DLD1 (cell line): ENCODE measurements around the gene ZRANB3.
"Not testable (repeated sequence)": the region's sequence is repeated elsewhere in the genome, so short reads cannot be mapped to it uniquely, and the experiment has no call there.

Experiments used
- in situ Hi-C: cut with HindIII; loops from 2 replicates; pipeline ENCODE4 v1.10.0; 2017; ENCODE audit warnings: low sequenced_read_pairs

Gene ZRANB3

DNA sequence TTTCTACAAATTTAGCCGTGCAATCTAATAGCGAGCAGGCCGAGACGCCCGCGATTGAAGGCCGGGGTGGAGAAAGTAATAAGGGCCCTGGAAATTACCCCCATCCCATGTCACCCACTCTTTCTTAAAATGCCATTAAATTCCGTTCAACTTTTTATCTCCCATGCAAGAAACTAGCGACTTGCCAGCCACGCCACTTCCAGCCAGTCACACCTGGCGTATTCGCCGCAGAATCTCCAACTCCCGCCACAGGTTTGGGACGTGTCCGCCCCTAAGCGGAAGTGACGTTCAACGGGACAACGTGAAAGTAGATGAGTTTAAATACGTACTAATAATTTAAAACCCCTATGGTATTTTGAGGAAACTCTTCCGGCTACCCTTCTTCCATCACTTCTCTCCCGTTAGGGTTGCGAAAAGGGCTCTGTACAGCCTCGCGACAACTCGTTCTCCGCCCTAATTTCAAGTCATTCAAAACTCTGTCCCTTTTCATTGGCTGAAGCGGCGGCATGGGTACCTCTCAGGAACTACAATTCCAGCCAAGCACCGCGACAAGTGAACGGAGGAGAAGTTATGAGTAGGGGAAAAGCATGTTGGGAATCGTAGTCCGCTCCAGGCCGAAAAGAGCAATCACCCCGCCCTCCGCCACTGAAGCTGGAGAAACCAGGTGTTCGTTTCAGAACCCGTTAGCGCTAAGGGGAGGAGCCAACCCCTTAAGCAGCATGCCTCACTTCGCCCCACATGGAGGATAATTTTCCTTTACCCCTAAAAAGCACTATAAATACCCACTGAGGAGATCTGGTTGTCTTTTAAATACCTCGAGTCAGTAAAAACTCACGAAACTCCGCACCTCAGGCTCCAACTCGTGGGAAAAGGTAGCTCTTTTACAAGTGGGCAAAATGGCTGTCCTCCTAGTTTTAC is at the start of gene ZRANB3:
Gene ZRANB3, minus strand, starts transcription at position 906 of the 918 bp plus-strand sequence.
- in situ Hi-C loops: no loop called here

DNA sequence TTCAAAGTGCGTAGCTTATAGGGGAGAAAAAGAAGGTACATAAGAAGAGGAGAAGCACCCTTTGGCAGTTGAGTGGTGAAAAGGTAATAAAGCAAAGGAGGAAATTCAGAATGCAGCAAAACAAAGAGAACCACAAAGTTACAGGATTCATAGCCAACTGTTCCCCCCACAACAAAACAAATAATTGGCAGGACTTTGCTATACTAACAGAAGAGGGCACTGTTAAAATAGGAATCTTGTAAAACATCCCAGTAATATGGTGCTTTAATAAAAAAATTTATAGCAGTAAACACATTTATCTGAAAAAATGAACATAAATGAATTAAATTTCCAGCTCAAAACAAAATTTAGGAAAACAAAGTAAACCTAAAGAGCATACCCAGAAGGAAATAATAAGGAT is 42.6 kb upstream of the ZRANB3 start:
- in situ Hi-C loops: no loop called here

DNA sequence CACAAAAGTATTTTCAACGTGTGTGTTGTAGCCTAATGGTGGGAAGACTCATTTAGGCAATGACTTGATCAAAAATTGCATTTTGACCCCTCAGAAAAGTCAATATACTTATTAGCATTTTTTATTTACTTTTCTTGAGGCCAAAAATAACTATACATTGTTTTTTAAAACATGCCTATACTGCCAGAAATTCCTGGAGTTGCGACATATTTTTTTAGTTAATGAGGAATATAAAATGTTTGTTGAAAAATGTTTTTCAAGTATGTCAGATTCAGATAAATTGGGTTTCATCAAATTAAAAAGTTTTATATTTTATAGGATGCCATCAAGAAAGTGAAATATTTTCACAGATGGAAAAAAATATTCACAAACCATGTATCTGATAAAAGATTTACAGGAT is 39.9 kb upstream of the ZRANB3 start:
- in situ Hi-C loops: no loop called here

DNA sequence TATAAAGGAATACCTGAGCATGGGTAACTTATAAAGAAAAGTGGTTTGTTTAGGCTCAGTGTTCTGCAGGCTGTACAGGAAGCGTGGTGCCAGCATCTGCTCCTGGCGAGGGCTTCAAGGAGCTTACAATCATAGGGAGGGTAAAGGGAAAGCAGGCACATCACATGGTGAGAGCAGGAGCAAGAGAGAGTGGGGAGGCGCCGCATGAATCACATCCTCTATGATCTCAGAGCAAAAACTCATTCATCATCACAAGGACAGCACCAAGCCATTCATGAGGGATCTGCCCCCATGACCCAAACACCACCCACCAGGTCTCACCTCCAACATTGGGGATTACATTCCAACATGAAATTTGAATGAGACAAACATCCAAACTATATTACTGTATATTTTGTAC is 32.8 kb upstream of the ZRANB3 start:
- in situ Hi-C loops: no loop called here

DNA sequence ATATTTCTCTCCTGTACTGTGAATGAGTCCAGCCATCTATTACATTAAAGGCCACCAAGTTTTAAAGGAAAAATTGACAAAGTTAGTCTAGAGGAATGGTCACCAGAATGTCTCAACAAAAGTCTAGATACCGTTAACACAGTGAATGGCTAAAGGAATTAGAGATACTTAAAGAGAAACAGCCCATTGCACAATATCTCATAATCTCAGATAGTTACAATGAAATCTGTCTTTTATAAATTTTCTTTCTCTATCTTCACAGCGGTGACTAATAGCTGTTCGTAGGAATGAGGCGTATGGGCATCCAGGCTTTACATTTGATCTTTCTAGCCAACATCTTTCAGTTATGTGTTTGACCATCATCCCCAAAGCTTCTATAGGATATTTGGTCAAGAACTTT is 30.9 kb upstream of the ZRANB3 start:
- in situ Hi-C loops: no loop called here

DNA sequence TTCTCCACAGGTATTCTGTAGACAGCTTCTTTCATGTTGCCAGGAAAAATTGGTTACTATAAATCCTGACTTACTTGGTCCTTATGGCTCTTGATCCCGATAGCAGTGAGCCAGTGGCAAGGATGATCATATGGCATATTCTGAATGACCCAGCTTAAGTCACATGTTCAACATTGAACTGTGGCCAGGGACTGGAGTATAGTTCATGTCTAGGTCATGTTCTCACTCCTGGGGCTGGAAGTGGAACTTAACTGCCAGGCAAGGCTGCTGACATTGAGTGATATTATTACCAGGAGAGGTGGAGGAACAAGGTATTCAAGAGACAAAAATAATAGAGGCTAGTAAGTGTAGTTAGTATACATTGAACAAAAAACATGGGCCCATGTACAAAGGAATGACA is 26.5 kb upstream of the ZRANB3 start:
- in situ Hi-C loops: no loop called here

DNA sequence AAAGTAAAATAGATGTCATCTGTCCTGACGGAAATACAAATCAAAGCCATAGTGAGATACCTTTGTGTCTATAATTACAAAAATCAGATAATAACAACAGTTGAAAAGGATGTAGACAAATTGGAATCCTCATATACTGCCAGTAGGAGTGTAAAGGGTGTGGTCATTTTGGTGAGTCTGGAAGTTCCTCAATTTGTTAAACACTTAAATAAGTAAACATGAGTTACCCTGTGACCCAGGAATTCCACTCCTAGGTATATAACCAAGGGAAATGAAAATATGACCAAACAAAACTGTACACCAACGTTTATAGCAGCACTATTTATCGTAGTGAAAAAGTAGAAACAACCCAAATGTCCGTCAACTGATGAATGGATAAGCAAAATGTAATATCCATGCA is 24.3 kb upstream of the ZRANB3 start:
- in situ Hi-C loops: no loop called here

DNA sequence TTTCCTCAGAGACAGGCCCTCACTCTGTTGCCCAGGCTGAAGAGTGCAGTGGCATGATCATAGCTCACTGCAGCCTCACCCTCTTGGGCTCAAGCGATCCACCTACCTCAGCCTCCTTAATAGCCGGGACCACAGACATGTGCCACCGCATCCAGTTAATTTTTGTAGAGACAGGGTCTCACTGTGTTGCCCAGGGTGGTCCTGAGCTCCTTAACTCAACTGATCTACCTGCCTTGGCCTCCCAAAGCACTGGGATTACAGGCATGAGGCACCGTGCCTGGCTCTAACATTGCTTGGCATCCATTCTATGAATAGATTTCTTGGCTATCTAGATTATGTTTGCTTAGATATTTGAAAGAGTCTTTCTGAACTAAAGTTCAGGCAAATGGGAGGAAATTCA is 21.9 kb upstream of the ZRANB3 start:
- in situ Hi-C loops: no loop called here

DNA sequence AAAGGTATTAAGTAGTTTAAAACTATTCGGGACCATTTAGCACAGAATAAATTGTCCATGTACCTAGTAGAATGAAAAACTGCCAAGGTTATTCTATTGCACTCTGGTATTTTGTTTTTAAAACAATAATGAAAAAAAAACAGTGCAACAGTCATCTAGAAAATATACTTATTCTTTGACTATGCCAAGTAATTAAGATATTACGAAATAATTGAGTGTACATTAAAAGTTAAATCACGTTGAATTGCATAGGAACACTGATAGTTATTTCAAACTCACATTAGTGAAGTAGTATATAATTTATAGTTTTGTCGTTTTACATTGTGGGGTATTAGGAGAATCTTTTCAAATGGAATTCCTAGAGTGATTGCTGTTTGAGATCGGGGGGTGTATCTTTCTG is 20.3 kb upstream of the ZRANB3 start:
- in situ Hi-C loops: no loop called here

DNA sequence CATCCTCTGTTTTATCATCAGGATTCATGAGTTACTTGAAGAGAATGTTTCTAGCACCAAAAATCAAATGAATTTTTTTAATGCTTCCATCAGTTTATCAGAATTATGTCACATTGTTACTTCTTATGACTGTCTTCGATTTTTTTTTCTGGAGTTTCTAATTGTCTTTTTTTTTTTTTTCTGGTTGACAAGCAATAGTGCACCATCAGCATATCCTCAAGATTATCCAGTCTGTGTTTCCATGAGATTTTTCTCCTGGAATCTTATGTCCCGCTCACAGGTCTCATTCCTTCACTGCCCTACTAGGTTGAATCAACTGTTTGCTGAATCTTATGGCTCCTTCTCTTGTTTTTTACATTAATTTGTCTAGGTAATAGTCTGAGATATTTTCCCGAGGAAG is 16.3 kb upstream of the ZRANB3 start:
- in situ Hi-C loops: no loop called here

DNA sequence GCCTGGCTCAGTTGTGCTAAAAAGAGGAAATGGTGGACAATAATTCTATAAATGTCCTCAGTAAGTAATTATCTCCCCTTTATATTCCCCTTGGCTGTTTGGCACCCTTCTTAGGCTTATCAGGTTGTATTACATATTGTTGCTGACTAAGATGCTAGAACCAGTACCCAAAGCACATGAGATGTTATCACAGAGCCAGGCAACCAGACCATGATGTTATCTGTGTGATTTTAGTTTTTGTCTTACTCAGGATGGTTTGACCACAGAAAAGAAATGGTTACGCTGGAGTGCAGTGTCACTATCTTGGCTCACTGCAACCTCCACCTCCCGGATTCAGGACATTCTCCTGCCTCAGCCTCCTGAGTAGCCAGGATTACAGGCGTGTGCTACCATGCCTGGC is 15.4 kb upstream of the ZRANB3 start:
- in situ Hi-C loops: no loop called here

DNA sequence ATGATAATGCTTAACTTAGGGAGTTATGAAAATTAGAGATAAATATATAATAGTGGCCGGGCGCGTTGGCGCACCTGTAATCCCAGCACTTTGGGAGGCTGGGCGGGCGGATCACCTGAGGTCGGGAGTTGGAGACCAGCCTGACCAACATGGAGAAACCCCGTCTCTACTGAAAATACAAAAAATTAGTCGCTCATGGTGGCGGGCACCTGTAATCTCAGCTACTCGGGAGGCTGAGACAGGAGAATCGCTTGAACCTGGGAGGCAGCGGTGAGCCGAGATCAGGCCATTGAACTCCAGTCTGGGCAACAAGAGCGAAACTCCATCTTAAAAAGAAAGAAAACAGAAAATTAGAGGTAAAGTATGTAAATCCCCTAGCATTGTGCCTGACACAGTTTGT is 2.5 kb upstream of the ZRANB3 start:
- in situ Hi-C loops: not testable (repeated sequence)

DNA sequence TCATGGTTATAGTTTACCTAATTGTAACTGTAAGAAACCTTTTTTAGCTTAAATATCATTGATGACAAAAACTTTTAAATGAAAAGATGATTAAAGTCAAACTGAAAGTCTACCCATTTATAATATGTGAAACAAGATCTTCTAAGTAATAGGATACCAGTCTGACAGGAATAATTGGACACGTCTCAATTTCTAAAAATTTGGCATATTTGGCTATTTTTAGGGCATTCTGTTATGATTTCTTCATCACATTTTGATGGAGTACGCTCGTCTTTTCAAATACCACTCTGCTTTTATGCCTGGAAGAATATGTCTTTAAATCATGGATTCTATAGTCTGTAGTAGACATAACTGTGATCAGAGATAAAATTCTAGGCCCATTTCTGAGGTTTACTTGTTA is 1.6 kb upstream of the ZRANB3 start:
- in situ Hi-C loops: no loop called here

DNA sequence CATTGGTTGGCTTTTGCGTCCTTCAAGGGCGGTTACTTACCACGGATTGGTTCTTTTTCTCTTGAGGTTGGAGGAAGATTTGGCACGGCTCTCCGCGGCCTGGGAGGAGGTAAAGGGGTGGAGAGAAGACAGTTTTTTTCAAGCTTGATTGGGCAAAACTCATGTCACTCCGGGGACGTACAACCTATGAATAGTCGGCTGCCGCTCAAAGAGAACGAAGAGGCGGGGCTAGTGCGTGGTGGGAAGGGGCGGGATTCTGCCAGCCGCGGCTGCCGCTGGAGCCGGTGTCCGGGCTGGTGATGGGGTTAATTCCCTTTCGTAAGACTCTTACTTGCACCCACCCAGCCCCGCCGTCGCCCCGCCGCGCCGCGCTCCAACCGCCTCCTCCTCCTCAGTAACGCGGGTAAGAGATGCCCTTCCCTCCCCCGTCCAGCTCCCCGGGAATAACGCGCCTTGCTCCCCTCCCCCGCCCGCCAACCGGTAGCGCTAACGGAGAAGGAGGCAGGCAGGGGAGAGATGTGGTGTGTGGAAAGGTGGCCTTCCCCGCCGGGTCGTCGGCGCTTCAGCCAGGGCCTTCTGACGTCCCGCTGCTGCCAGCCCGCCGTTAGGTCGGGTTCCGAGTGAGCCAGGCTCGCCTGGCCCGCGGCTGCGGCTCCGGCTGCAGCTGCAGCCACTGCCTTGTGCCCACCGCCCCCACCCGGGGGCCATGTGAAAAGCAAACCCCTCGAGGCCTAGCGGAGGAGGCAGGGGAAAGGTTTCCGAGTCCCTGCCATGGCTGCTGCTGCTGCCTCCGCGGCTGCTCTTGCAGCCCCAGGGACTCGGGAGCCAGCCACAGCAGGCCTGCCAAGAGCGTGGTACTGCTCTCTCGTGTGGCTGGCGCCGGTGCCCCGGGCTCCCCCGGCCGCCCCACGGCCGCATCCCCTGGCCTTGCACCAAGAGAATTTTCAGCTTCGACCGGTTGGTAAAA is 496 bp upstream of the ZRANB3 start, which contains the start of gene R3HDM1:
Gene R3HDM1, plus strand, starts transcription at position 254 of the 967 bp plus-strand sequence. CDS start 73,362 bp downstream, outside the sequence.
- in situ Hi-C loops: no loop called here

DNA sequence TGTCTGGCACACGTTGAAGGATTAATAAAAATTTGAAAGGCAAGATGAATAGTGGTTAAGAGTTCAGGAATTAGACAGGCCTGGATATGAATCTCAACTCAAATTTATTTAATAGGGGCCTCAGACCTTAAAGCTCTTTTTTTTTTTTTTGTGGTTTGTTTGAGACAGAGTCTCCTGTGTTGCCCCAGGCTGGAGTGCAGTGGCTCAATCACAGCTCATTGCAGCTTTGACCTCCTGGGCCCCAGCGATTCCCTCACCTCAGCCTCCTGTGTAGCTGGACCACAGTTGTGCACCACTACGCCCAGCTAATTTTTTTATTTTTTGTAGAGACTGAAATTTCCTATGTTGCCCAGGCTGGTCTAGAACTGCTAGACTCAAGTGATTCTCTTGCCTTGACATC is 3.0 kb downstream of the ZRANB3 start:
- in situ Hi-C loops: no loop called here

DNA sequence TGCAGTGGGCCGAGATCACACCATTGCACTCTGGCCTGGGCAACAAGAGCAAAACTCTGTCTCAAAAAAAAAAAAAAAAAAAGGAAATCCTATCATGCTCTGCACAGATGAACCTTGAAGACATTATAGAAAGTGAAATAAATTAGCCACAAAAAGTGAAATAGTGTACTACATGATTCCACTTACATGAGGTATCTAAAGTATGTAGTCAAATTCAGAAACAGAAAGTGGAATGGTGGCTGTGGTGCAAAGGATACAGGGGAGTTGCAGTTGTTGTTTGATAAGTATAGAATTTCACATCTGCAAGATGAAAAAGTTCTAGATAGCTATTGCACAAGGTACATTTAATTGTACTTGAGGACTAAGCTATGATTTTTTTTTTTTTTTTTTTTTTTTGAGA is 5.2 kb downstream of the ZRANB3 start:
- in situ Hi-C loops: no loop called here

DNA sequence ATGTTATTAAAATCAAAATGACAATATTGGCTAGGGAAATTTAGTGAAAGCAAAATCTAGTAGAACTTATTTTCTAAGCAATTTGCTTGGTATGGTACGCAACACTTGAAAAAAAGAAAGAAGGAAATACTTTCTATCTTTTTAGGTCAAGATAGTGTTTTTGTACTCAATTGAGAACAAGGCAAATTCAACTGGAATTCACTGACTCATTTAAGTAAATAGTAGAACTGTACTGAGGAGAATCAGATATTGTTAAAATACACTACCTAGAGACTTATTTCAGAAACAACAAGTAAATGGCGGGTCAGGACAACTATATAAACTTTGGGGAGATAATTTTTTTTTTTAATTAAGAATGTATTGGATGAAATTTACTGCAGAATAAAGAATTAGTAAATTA is 18.9 kb downstream of the ZRANB3 start:
- in situ Hi-C loops: no loop called here

DNA sequence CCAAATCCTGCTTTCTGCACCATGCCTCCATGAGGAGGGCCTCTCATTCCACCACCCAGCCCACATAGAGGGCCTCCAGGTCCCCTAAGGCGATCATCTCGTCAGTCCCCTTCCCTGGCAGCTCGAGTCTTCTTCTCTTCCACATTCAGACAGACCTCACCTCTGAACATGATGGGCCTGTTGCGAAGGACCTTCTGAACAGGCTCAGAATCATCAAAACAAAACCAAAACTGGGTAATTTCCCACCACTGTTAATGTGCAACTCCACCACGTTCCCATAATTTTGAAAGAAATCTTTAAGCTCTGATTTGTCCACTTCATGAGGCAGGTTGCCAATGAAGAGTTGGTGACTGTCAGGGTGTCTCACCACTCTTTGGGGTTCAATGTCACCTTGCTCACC is 20.4 kb downstream of the ZRANB3 start:
- in situ Hi-C loops: no loop called here

DNA sequence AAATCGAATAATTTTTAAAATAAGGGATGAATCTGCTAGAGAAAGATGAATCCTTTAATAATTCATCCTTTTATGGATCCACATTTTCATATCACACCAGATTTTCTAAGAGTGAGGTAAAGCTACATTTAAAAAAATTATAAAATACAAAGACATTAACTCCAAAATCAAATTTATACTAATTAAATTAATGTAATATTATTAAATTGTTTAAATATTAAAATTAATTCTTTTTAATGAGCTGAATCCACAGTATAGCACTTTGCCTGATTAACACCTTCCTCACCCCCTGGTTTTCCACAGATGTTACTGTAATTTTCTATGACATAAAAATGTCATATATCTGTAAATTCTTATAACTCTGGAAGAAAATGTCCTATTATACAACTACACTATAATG is 26.2 kb downstream of the ZRANB3 start:
- in situ Hi-C loops: no loop called here

DNA sequence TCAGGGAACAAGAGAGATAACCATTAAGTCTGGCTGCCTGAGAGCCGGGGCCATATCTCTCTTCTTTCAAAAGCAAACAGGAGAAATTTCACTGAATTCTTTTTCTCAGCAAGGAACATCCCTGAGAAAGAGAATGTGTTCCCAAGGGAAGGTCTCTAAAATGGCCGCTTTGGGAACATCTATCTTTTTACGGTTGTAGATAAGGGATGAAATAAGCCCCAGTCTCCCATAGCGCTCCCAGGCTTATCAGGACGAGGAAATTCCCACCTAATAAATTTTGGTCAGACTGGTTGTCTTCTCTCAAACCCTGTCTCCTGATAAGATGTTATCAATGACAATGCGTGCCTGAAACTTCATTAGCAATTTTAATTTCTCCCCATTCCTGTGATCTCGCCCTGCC is 32.4 kb downstream of the ZRANB3 start:
- in situ Hi-C loops: loop anchor here (10.0 kb wide), 1 partner anchor 144 kb away; no protein-coding TSS in a partner anchor

DNA sequence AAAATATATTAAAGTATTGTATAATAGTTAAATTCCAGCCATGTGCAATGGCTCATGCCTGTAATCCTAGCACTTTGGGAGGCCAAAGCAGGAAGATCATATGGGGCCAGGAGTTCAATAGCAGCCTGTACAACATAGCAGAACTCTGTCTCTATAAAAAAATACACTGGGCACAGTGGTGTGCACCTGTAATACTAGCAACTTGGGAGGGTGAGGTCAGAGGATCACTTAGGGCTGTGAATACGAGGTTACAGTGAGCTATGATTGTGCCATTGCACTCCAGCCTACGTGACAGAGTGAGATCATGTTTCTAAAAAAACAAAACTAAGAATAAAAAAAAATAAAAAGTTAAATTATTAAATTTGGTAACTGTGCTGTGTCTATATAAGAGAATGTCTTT is 36.1 kb downstream of the ZRANB3 start:
- in situ Hi-C loops: loop anchor here (10.0 kb wide), 1 partner anchor 140 kb away; no protein-coding TSS in a partner anchor
